ENCODE measurements around the gene SLC15A4.

DNA sequence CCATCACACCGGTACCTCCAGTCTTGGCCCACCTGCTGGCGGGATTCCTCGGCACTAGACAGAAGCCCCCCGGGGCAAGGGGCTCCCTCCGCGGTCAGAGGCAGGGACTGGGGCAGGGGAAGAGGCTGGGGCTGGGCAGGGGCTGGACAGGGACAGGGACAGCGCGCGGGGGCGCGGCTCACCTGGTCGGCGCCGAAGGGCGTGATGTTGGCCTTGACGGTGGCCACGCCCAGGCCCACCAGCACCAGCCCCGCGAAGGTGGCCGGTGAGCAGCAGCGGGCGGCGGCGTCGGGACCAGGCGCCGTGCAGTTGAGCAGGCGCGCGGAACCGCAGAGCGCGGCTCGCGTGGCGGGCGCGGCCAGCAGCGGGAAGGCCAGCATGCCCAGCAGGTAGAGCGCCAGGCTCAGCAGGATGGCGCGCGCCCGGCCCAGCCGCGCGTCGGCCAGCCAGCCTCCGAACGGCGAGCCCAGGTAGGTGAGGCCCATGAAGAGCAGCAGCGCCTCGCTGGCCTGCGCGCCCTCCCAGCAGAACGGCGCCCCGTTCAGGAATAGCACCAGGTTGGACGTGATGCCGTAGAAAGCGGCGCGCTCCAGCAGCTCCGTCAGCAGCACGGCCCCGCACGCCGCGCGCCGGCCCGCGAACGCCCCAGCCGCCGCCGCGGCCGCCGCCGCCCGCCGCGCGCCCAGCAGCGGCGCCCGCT is 392 bp downstream of the SLC15A4 start:
- TF ChIP-seq SP1 (IDR thresholded peaks at IDR 0.05; ENCODE audit: low read depth) (no peak), ZNF274 (IDR thresholded peaks at IDR 0.05; ENCODE audit: low read depth, low read length) (no peak), POLR2A (IDR thresholded peaks at IDR 0.05; ENCODE audit: borderline replicate concordance, extremely low read depth, insufficient read depth, insufficient read length) (no peak), CEBPB (IDR thresholded peaks at IDR 0.05; ENCODE audit: low read depth) (no peak), EZH2phosphoT487 (IDR thresholded peaks at IDR 0.05; ENCODE audit: borderline replicate concordance) (no peak), ZFX (IDR thresholded peaks at IDR 0.05) (peak; percentile 82)
- TF ChIP-seq, protein P1, sequence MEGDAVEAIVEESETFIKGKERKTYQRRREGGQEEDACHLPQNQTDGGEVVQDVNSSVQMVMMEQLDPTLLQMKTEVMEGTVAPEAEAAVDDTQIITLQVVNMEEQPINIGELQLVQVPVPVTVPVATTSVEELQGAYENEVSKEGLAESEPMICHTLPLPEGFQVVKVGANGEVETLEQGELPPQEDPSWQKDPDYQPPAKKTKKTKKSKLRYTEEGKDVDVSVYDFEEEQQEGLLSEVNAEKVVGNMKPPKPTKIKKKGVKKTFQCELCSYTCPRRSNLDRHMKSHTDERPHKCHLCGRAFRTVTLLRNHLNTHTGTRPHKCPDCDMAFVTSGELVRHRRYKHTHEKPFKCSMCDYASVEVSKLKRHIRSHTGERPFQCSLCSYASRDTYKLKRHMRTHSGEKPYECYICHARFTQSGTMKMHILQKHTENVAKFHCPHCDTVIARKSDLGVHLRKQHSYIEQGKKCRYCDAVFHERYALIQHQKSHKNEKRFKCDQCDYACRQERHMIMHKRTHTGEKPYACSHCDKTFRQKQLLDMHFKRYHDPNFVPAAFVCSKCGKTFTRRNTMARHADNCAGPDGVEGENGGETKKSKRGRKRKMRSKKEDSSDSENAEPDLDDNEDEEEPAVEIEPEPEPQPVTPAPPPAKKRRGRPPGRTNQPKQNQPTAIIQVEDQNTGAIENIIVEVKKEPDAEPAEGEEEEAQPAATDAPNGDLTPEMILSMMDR (IDR thresholded peaks at IDR 0.05 in 2 of 3, conservative IDR thresholded peaks at IDR 0.05 in 1 of 3; ENCODE audit: borderline replicate concordance in 1 of 3, insufficient read depth in 1 of 3, low read depth in 2 of 3, low read length in 2 of 3), result no peak
